PC-9 (cell line): Measurements from ENCODE around the gene SH3GL3. TPM values are rescaled to one million over a fixed set of nuclear protein-coding genes. Genes with fewer than 3 reads are reported as not detected.

Experiments
- BruUV-seq: library from RNA; stranded (reverse); fragments of 400-500 nt; replicated peaks from 2 replicates; lab custom pipeline; 2021; lab: Mats Ljungman, UMichigan
- CTCF ChIA-PET: fragments of 300-600 bp; sonication (Branson Sonifier 250); formaldehyde crosslinking; loops from one replicate; lab custom pipeline; 2022; ENCODE audit warnings: antibody characterized with exemption; lab: Charles Lee
- POLR2A ChIA-PET: fragments of 300-600 bp; sonication (Branson Sonifier 250); formaldehyde crosslinking; loops from one replicate; lab custom pipeline; 2022; ENCODE audit warnings: antibody characterized with exemption; ENCODE audit not compliant: unreplicated experiment; lab: Charles Lee
- DNase-seq, 2 experiments: peaks; one replicate each; pipeline versions ENCODE4 v3.0.0 to v3.0.0-alpha.2; 2015 to 2022; ENCODE audit warnings: mixed read lengths in 1 of 2
- H2AFZ ChIP-seq: fragments of 200-600 bp; sonication (generic); 2 replicates; pipeline ENCODE4 v1.8.1; 2017; ENCODE audit warnings: antibody characterized with exemption
- H3F3A ChIP-seq: fragments of 200-600 bp; sonication (generic); 2 replicates; pipeline ENCODE4 v1.8.1; 2017; ENCODE audit warnings: antibody characterized with exemption, mild to moderate bottlenecking, low read depth; ENCODE audit not compliant: insufficient read depth
- H3K27ac ChIP-seq: fragments of 200-600 bp; sonication (generic); 2 replicates; pipeline ENCODE4 v1.6.1; 2016; ENCODE audit warnings: mixed run types
- H3K27me3 ChIP-seq: fragments of 200-600 bp; sonication (generic); 2 replicates; pipeline ENCODE4 v1.6.1; 2016; ENCODE audit warnings: low read depth, mixed run types; ENCODE audit not compliant: insufficient read depth
- H3K36me3 ChIP-seq: fragments of 200-600 bp; sonication (generic); 2 replicates; pipeline ENCODE4 v1.6.1; 2016; ENCODE audit warnings: low read depth, mixed run types
- H3K4me1 ChIP-seq: fragments of 200-600 bp; sonication (generic); replicated peaks from 2 replicates; pipeline ENCODE4 v1.6.1; 2016; ENCODE audit warnings: mixed run types; ENCODE audit not compliant: insufficient read depth
- H3K4me2 ChIP-seq: fragments of 200-600 bp; sonication (generic); 2 replicates; pipeline ENCODE4 v1.6.1; 2017; ENCODE audit warnings: mixed run types
- H3K4me3 ChIP-seq: fragments of 200-600 bp; sonication (generic); 2 replicates; pipeline ENCODE4 v1.6.1; 2016; ENCODE audit warnings: mixed run types
- H3K79me2 ChIP-seq: fragments of 200-600 bp; sonication (generic); 2 replicates; pipeline ENCODE4 v1.6.1; 2017; ENCODE audit warnings: low read depth, mixed run types
- H3K9me2 ChIP-seq: fragments of 200-600 bp; sonication (generic); 2 replicates; pipeline ENCODE4 v1.8.1; 2017; ENCODE audit warnings: mild to moderate bottlenecking; ENCODE audit not compliant: insufficient read depth
- H3K9me3 ChIP-seq: fragments of 200-600 bp; sonication (generic); 2 replicates; pipeline ENCODE4 v1.8.1; 2016; ENCODE audit warnings: low read depth; ENCODE audit not compliant: insufficient read depth
- H4K20me1 ChIP-seq: fragments of 200-600 bp; sonication (generic); 2 replicates; pipeline ENCODE4 v1.8.1; 2017; ENCODE audit not compliant: insufficient read depth
- CTCF ChIP-seq: fragments of 200-600 bp; sonication (generic); conservative IDR thresholded peaks from 2 replicates; pipeline ENCODE4 v1.6.1; 2017; ENCODE audit warnings: mixed run types, antibody characterized with exemption, mild to moderate bottlenecking, moderate library complexity
- EZH2 ChIP-seq: fragments of 200-600 bp; sonication (generic); IDR thresholded peaks from 2 replicates; pipeline ENCODE4 v1.8.0; 2017; ENCODE audit warnings: antibody characterized with exemption, low read depth
- intact Hi-C: fragments of 100-400 bp; cut with micrococcal nuclease; formaldehyde crosslinking; loops from one replicate; pipeline ENCODE4 v1.10.0; 2022; ENCODE audit not compliant: unreplicated experiment
- total RNA-seq: library from RNA; stranded (reverse); gene quantifications from 2 replicates; pipeline ENCODE4 v1.2.3, GENCODE V29; 2021

The SH3GL3 gene
- total RNA-seq, 1 experiment from 2014 or later, result 0.22 TPM

GRCh38 chr15:83475551-83475950 is 28.4 kb downstream of the SH3GL3 start:
- POLR2A ChIA-PET, result no interaction called here
- no peak for DNase-seq
- Histone ChIP-seq H3K79me2 (no peaks in the 10 kb centered on the region), H4K20me1 (no peaks in the 10 kb centered on the region), H3K36me3 (no peaks in the 10 kb centered on the region), H3K9me3 (no peaks in the 10 kb centered on the region), H3K27ac (no peak overlapping the region), H3K4me2 (no peak overlapping the region), H3K27me3 (no peaks in the 10 kb centered on the region), H3K9me2 (no peaks in the 10 kb centered on the region), H3K4me1 (no peaks in the 10 kb centered on the region), H3K4me3 (no peak overlapping the region), H3F3A (no peaks in the 10 kb centered on the region), H2AFZ (no peak overlapping the region)
- BruUV-seq, result no TSS peak
- intact Hi-C loops, result no loop called here
- TF ChIP-seq EZH2 (no peak), CTCF (no peak)
- CTCF ChIA-PET, result no interaction called here

DNA sequence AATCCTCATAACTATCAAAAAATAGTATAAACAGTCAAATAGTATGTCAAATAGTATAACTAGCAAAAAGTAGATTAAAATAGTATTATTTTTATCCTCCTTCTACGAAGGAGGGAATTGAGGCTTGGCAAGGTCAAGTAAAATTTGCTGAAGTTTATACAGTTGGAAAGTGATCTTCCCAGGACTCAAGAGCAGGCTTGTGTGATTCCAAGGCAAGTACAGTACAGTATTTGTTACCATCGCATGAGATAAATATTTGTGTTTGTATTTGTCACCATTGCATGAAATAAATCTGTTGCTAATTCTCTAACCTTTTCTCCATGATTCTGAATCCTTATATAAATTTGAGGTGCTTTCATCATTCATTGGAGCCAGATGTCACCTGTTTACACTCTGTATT is 28.9 kb downstream of the SH3GL3 start:
- Histone ChIP-seq H3K4me2 (no peak overlapping the region), H3K4me1 (no peaks in the 10 kb centered on the region), H3K27ac (no peak overlapping the region), H3K79me2 (no peaks in the 10 kb centered on the region), H3K4me3 (no peak overlapping the region), H3K9me3 (no peaks in the 10 kb centered on the region), H3F3A (no peaks in the 10 kb centered on the region), H4K20me1 (no peaks in the 10 kb centered on the region), H3K9me2 (no peaks in the 10 kb centered on the region), H3K36me3 (no peaks in the 10 kb centered on the region), H3K27me3 (no peaks in the 10 kb centered on the region), H2AFZ (no peak overlapping the region)
- no peak for DNase-seq
- no TSS peak for BruUV-seq
- ChIA-PET POLR2A (no interaction called here), CTCF (no interaction called here)
- TF ChIP-seq CTCF, result no peak
- TF ChIP-seq EZH2, result no peak
- intact Hi-C loops, result no loop called here

- ChIA-PET CTCF (interaction anchor here (0.6 kb wide), 1 partner anchor 108 kb away, joined by 18 read pairs; no protein-coding TSS in a partner anchor), POLR2A (no interaction called here)
- H2AFZ ChIP-seq, result no peak overlapping the region
- no peaks in the 10 kb centered on the region for H3K36me3 ChIP-seq
- H3K4me3 ChIP-seq, result no peak overlapping the region
- no peaks in the 10 kb centered on the region for H3F3A ChIP-seq
- TF ChIP-seq EZH2 (no peak), CTCF (no peak)
- no TSS peak for BruUV-seq
- intact Hi-C loops, result no loop called here
- no peak overlapping the region for H3K4me2 ChIP-seq
- DNase-seq, result no peak
- no peaks in the 10 kb centered on the region for H3K9me2 ChIP-seq
- no peaks in the 10 kb centered on the region for H3K4me1 ChIP-seq
- H3K27ac ChIP-seq, result no peak overlapping the region
- no peaks in the 10 kb centered on the region for H4K20me1 ChIP-seq
- H3K9me3 ChIP-seq, result no peaks in the 10 kb centered on the region
- no peaks in the 10 kb centered on the region for H3K27me3 ChIP-seq
- no peaks in the 10 kb centered on the region for H3K79me2 ChIP-seq
These were observed 29.6 kb downstream of the SH3GL3 start for GRCh38 chr15:83476708-83477107.
